ENCODE results near the gene RNF183.
"Not testable (repeated sequence)": the region's sequence is repeated elsewhere in the genome, so short reads cannot be mapped to it uniquely, and the experiment has no call there.

Gene RNF183

GRCh38 chr9:113315231-113315630 is 12.1 kb upstream of the RNF183 start:
- no peak for DNase-seq

DNA sequence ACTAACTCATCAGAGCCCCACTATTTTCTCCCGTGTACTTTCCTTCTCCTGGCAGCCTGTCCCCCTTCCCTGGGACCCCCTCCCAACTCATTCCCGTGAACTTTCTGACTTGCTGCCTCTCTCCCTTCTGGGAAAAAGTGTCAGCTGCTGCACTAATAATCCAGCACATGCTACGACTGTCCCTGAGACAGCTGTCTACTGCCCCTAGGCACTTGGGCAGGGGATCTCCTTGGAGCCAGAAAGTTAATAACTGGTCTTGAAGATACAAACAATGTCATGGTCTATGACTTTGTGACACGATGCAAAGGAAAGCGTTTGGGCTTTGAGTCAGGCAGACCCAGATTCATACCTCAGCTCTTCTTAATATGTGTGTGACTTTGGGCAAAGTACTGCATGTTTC is 10.1 kb upstream of the RNF183 start:
- no peak for DNase-seq

- no peak for DNase-seq
Observed at GRCh38 chr9:113311961-113312360, 8.8 kb upstream of the RNF183 start.

- no peak for DNase-seq
Observed at GRCh38 chr9:113310538-113310937, 7.4 kb upstream of the RNF183 start.

- peak; percentile 52 for DNase-seq
Observed at GRCh38 chr9:113309204-113309813, 6.1 kb upstream of the RNF183 start.

- DNase-seq, result no peak
Observed at GRCh38 chr9:113307396-113307975, 4.3 kb upstream of the RNF183 start.

GRCh38 chr9:113306566-113306965 is 3.4 kb upstream of the RNF183 start:
- DNase-seq, result no peak

DNA sequence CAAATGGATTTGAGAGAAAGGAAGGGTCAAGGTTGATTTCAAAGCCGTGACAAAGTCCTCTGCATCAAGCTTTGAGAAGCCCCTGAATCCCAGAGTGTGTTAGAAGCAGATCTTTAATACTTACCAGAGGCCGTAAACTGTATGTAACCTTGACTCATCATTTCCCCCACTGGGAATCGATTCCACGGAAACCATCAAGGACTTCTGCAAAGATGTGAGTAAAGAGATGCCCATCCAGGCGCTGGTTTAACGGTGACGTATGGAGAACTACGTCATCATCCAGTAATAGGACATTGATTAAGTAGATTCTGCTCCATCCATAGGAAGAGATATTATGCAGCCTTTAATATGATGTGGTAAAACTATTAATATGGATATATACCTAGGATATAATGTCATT is 1.6 kb downstream of the RNF183 start:
- no peak for DNase-seq

DNA sequence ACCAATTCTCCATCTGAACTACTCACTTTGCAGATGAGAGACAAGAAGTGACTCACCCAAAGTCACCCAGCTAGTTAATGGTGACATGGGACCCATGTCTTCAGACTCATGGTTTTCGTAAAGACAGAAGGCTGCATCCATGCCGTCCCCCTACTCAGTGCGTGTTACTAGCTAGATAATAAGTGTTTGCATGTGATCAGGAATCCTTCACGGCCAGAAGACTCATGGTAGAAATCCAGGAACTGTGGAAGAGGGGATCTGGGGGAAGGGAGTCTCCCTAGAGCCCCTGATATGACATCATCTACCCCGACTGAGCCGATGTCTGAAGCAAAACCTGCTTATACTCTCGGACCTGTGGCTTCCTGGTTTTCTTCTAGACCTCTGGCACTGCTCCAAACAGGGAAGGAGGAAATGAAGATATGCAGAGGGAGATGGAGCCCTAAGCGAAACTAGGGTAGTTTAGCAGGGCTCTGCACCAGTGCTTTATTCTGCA is 3.3 kb downstream of the RNF183 start:
- peak; percentile 87 for DNase-seq

- DNase-seq, result peak; percentile 93
Observed at GRCh38 chr9:113298924-113299770, 4.0 kb downstream of the RNF183 start.

DNA sequence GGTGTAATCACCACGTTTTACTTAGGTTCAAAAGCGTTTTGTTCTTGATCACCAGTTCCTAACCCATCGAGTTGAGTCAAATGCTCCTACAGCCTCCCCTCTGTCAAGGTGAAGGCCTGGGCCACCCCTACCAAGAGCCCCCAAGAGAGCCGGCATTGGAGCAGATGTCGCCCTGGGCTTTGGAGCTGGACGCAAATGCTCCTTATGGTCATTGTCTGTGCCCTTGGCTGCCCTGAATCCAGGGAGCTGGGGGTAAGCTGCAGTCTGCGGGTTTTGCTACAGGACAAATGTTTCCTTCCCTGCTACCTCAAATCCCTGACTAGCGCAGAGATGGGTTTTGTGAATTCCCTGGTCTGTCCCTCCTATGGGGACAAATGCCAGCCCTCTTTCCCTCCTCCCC is 4.9 kb downstream of the RNF183 start:
- DNase-seq, result no peak

- peak; percentile 22 for DNase-seq
Observed at GRCh38 chr9:113296796-113297558, 6.2 kb downstream of the RNF183 start.

DNA sequence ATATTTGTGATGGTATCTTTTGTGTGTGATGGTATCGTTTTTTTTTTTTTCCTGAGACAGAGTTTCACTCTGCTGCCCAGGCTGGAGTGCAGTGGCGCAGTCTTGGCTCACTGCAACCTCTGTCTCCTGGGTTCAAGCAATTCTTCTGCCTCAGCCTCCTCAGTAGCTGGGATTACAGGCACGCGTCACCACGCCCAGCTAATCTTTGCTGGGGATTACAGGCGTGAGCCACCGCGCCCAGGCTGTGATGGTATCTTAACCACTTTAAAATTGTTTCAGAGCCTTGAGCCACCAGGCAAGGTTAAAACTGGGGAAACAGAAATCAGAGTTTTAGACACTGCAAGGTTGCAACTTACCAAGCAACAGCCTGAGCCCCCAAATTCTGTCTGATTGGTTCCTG is 6.9 kb downstream of the RNF183 start:
- DNase-seq, result not testable (repeated sequence)

- no peak for DNase-seq
Observed at GRCh38 chr9:113293285-113293878, 9.8 kb downstream of the RNF183 start.

- no peak for DNase-seq
Observed at GRCh38 chr9:113290052-113290607, 13.0 kb downstream of the RNF183 start.

DNA sequence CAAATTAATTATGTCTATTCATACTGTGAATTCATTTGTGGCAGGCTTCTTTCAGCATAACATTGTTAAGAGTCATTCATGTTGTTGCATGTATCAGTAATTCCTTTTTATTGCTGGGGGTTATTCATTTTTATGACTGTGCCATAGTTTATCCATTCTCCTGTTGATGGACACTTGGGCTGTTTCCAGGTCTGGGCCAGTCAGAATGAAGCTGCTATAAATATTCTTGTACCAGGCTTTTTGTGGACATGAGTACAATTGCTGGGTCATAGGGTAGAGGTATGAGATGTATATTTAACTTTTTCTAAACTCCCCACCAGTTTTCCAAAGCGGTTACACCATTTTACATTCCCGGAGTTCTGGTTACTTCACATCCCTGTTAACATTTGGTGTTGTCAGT is 14.1 kb downstream of the RNF183 start:
- no peak for DNase-seq

DNA sequence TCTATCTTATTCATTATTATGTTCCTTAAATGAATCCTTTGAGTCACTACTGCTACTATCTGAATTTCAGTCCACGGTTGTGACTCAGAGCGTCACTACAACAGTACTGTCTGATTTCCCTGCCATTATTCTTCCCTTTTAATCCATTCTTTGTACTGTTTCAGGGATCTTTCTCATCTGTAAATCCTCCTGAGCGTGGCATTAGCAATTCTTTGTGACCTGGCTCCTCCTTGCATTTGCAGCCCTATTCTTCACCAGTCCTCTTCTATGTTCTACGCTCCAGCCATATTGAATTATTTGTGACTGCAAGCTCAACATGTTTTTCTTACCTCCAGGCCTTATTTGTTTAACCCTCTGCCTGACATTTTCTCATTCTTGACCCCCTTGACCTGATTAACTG is 21.8 kb downstream of the RNF183 start:
- no peak for DNase-seq

DNA sequence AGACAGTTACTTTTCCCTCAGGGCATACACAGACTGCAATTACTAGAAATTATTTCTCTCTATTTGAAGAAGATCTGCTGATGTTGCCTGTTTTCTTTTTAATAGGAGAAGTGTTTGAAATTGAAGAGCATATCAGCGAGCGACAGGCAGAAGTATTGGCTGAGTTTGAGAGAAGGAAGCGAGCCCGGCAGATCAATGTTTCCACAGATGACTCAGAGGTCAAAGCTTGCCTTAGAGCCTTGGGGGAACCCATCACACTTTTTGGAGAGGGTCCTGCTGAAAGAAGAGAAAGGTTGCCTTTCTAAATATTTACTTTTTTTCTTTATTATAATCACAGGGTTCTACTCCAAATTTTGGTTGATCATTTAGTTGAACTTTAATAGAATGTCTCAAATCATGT is 24.3 kb downstream of the RNF183 start:
- no peak for DNase-seq

DNA sequence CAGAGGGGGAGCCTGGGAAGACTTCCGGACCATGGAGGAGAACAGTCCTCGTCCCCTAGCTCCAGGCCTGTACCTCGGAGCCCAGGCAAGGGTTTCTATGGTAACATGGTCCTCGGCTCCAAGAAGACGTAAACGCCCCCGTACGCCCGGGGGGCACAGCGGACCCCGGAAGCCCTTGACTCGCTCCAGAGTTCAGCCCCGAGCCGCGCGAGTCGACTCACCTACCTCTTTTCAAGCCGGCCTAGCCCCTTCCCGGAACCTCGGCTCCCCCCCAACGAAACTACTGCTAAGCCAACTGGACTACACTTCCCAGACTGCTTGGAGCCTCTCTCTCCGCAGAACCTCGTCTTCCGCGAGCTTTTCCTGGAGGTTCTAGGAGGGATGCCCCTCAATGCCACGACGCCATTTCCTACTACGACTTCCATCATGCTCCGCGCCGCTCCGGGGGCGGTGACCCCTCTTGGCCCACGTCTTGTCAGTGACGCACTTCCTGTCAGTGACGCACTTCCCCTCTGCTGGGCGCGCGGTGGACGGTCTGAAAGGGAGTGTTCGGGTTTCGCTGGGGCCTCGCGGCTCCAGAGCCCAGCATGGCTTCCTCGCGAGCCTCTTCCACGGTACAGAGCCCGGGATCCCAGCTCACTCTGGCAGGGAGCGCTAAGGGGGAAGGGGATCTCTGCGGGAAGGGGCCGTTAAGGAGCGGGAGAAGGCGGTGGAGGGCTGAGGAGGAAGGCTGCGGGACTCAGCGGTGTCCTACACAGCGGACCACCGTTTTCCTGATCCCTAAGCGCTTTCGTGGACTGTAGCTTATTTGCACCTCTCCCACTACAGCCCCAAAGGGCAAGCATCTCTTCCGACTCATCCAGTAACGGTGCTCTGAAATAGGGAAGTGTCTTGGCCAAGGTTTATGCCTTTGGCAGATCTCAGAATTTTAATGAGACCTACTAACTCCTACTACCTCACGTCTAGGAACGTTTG is 27.7 kb downstream of the RNF183 start, which contains the start of the genes CDC26 and PRPF4:
TSS of gene CDC26 (minus strand) at position 416 of the 975 bp plus-strand sequence. CDS start 3,065 bp downstream, outside the sequence.
TSS of gene PRPF4 (plus strand) at position 502 of the 975 bp plus-strand sequence. CDS start at position 588, 86 bp downstream.
- DNase-seq, result peak; percentile 95

DNA sequence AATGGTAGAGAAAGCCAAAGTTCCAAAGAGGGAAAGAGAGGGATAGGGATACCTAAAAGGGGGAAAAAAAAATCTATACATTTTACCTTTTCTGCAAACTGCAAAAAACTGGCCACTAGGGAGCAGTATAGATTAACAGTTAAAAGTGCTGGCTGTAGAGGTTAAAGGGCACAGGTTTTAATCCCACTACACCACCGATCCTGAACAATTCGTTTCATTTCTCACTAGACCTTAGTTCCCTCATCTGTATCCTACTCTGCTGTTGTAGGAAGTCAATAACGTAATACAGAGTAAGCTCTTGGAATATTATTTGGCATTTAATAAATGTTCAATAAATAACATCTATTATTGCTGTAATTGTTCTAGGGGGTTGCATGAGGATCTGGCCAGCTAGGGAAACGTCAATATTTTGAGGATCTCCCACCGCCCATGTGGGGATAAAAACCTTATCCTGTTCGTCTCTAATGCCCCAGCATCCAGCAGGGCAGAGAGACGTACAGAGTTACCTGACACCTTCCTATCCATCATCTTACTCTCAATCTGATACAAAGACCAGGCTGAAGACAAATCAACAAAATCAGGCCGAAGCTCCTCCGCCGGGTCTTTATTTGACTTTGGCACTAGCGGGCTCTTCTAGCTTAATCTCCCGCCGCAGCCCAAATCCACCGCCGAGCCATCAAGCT is 28.6 kb downstream of the RNF183 start:
- peak; percentile 57 for DNase-seq

Measured in RPMI8226 (cell line).